ENCODE data around the gene TRERF1.
A peak's percentile ranks its signal among the peaks of the same experiment; 100 is the strongest.
"Not testable (repeated sequence)": the region's sequence is repeated elsewhere in the genome, so short reads cannot be mapped to it uniquely, and the experiment has no call there.

The TRERF1 gene

GRCh38 chr6:42451333-42452170, at the start of gene TRERF1:
TRERF1 (minus strand) TSS chr6:42451926; CDS start chr6:42269590, 182,336 bp downstream.
- no peak for DNase-seq (ENCODE audit: low read depth, low spot score)

- no peak for DNase-seq (ENCODE audit: low read depth, low spot score)
Observed at GRCh38 chr6:42498473-42499128, 46.9 kb upstream of the TRERF1 start.

- DNase-seq (ENCODE audit: low read depth, low spot score) = no peak
Observed at GRCh38 chr6:42493914-42494539, 42.3 kb upstream of the TRERF1 start.

- DNase-seq (ENCODE audit: low read depth, low spot score) = no peak
Observed at GRCh38 chr6:42488129-42488528, 36.4 kb upstream of the TRERF1 start.

GRCh38 chr6:42484261-42484660, 32.5 kb upstream of the TRERF1 start:
- no peak for DNase-seq (ENCODE audit: low read depth, low spot score)

- no peak for DNase-seq (ENCODE audit: low read depth, low spot score)
Observed at GRCh38 chr6:42482174-42482573, 30.4 kb upstream of the TRERF1 start.

GRCh38 chr6:42471714-42472113, 20.0 kb upstream of the TRERF1 start:
- DNase-seq (ENCODE audit: low read depth, low spot score) = no peak

GRCh38 chr6:42471142-42471541, 19.4 kb upstream of the TRERF1 start:
- DNase-seq (ENCODE audit: low read depth, low spot score) = no peak

GRCh38 chr6:42468273-42468672, 16.5 kb upstream of the TRERF1 start:
- DNase-seq (ENCODE audit: low read depth, low spot score) = no peak

GRCh38 chr6:42467651-42468050, 15.9 kb upstream of the TRERF1 start:
- DNase-seq (ENCODE audit: low read depth, low spot score) = no peak

GRCh38 chr6:42466470-42466869, 14.7 kb upstream of the TRERF1 start:
- DNase-seq (ENCODE audit: low read depth, low spot score) = not testable (repeated sequence)

GRCh38 chr6:42462474-42462972, 10.8 kb upstream of the TRERF1 start:
- DNase-seq (ENCODE audit: low read depth, low spot score) = no peak

GRCh38 chr6:42460883-42461282, 9.2 kb upstream of the TRERF1 start:
- no peak for DNase-seq (ENCODE audit: low read depth, low spot score)

GRCh38 chr6:42459888-42460287, 8.2 kb upstream of the TRERF1 start:
- no peak for DNase-seq (ENCODE audit: low read depth, low spot score)

- DNase-seq (ENCODE audit: low read depth, low spot score) = no peak
Observed at GRCh38 chr6:42454428-42454791, 2.7 kb upstream of the TRERF1 start.

GRCh38 chr6:42453654-42454427, 2.1 kb upstream of the TRERF1 start:
- no peak for DNase-seq (ENCODE audit: low read depth, low spot score)

GRCh38 chr6:42453031-42453653, 1.4 kb upstream of the TRERF1 start:
- DNase-seq (ENCODE audit: low read depth, low spot score) = peak; percentile 53

- no peak for DNase-seq (ENCODE audit: low read depth, low spot score)
Observed at GRCh38 chr6:42452171-42453030, 675 bp upstream of the TRERF1 start.

GRCh38 chr6:42450477-42451332, 1.0 kb downstream of the TRERF1 start:
- DNase-seq (ENCODE audit: low read depth, low spot score) = no peak

All from activated naive CD8-positive, alpha-beta T cell treated with anti-CD3 and anti-CD28 coated beads, Interleukin-2, amount 50 U/mL, for 16 hours (primary cell).